Tibial nerve (tissue), 4 donors: Measurements from ENCODE around the gene TULP4. TPM values are rescaled to one million over a fixed set of nuclear protein-coding genes. Genes with fewer than 3 reads are reported as not detected.

ENCODE experiments used
- DNase-seq, 2 donors: peaks; one replicate each; pipeline ENCODE4 v3.0.0-alpha.2; 2019; ENCODE audit warnings: low spot score in 2 of 2
- H3K27ac ChIP-seq, 4 donors: fragments of 200-600 bp; sonication (generic) in 3 of 4; one replicate each; pipeline ENCODE4 v1.5.1; 2017 to 2019; ENCODE audit warnings: mild to moderate bottlenecking in 1 of 4
- H3K27me3 ChIP-seq, 2 donors: fragments of 200-600 bp; sonication (generic) in 1 of 2; one replicate each; pipeline versions ENCODE4 v1.5.1 to v1.6.0; 2017 to 2019
- H3K36me3 ChIP-seq, 3 donors: fragments of 200-600 bp; sonication (generic); one replicate each; pipeline ENCODE4 v1.5.1; 2018 to 2019
- H3K4me1 ChIP-seq, 4 donors: fragments of 200-600 bp; sonication (generic) in 3 of 4; one replicate each; pipeline ENCODE4 v1.5.1; 2017 to 2019
- H3K4me3 ChIP-seq, 4 donors: fragments of 200-600 bp; sonication (generic) in 3 of 4; one replicate each; pipeline ENCODE4 v1.5.1; 2017 to 2019; ENCODE audit warnings: mild to moderate bottlenecking in 1 of 4, moderate library complexity in 1 of 4
- H3K9me3 ChIP-seq, 4 donors: fragments of 200-600 bp; sonication (generic) in 3 of 4; one replicate each; pipeline ENCODE4 v1.5.1; 2017 to 2019
- EP300 ChIP-seq, 2 donors: sonication (generic); formaldehyde crosslinking; IDR thresholded peaks; one replicate each; pipeline ENCODE4 v1.6.1; 2017; ENCODE audit warnings: antibody characterized with exemption in 2 of 2, mild to moderate bottlenecking in 1 of 2
- POLR2A ChIP-seq, 2 donors: fragments of 450-650 bp; IDR thresholded peaks; one replicate each; pipeline ENCODE4 v1.6.1; 2017; ENCODE audit warnings: antibody characterized with exemption in 2 of 2, mild to moderate bottlenecking in 2 of 2, moderate library complexity in 2 of 2
- WGBS, 2 donors: methylation state at CpG; one replicate each; pipeline ENCODE4 v1.1.5; 2018; 5-methylcytosine and 5-hydroxymethylcytosine counted together
- total RNA-seq, 4 donors: library from RNA; depleted of rRNA; stranded (reverse); fragments of >200 nt; gene quantifications; one replicate each; pipeline ENCODE4 v1.1.0, GENCODE V29; 2016
- TF ChIP-seq, protein P1 (sequence below), 5 experiments: fragments of 200-600 bp in 3 of 5; fragments of 450-650 bp in 2 of 5; sonication (generic) in 3 of 5; IDR thresholded peaks; one replicate each; pipeline ENCODE4 v1.5.1; 2016 to 2019; ENCODE audit warnings: antibody characterized with exemption in 5 of 5, mild to moderate bottlenecking in 3 of 5, moderate library complexity in 2 of 5

The TULP4 gene
- total RNA-seq, 4 donors from 2014 or later = 91.2 to 109 (median 101) TPM

- TF ChIP-seq EP300 (IDR thresholded peaks at IDR 0.05) (no peak), POLR2A (IDR thresholded peaks at IDR 0.05) (no peak)
- TF ChIP-seq, protein P1, sequence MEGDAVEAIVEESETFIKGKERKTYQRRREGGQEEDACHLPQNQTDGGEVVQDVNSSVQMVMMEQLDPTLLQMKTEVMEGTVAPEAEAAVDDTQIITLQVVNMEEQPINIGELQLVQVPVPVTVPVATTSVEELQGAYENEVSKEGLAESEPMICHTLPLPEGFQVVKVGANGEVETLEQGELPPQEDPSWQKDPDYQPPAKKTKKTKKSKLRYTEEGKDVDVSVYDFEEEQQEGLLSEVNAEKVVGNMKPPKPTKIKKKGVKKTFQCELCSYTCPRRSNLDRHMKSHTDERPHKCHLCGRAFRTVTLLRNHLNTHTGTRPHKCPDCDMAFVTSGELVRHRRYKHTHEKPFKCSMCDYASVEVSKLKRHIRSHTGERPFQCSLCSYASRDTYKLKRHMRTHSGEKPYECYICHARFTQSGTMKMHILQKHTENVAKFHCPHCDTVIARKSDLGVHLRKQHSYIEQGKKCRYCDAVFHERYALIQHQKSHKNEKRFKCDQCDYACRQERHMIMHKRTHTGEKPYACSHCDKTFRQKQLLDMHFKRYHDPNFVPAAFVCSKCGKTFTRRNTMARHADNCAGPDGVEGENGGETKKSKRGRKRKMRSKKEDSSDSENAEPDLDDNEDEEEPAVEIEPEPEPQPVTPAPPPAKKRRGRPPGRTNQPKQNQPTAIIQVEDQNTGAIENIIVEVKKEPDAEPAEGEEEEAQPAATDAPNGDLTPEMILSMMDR (IDR thresholded peaks at IDR 0.05) = no peak
- H3K4me1 ChIP-seq = peaks cover 0 to 34% (median 7%) of the 10 kb centered on the region in 4 donors
- no peaks in the 10 kb centered on the region for H3K27me3 ChIP-seq
- no peak overlapping the region for H3K4me3 ChIP-seq
- no peaks in the 10 kb centered on the region for H3K36me3 ChIP-seq
- no peaks in the 10 kb centered on the region for H3K9me3 ChIP-seq
- WGBS, 2 donors = 21 to 31% methylated on average over 5 of the region's 5 CpGs
- H3K27ac ChIP-seq = peak overlapping the region in 1 of 4 donors; percentile 54
- no peak for DNase-seq
Observed at GRCh38 chr6:158285656-158286021, 26.6 kb upstream of the TULP4 start.

DNA sequence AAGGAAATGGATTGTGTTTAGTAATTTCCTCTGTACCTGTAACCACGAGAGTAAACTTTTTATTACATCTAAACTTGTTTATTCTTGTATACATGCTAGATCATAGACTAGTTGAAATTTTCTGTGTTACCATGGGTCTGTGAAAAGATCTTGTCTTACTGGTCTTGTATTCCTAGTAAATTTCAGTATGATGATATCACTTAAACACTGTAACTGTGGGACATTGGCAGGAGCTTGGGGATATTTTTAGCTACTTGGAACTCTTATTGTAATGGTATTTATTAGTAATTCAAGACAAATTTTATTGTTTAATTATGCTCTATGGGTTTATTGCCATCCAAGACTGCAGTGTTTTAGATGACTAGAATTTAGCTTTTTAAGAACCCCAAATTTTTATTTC is 25.9 kb upstream of the TULP4 start:
- H3K4me3 ChIP-seq = no peak overlapping the region
- TF ChIP-seq POLR2A (IDR thresholded peaks at IDR 0.05) (no peak), EP300 (IDR thresholded peaks at IDR 0.05) (no peak)
- TF ChIP-seq, protein P1 (IDR thresholded peaks at IDR 0.05) = no peak
- no peaks in the 10 kb centered on the region for H3K36me3 ChIP-seq
- DNase-seq = no peak
- H3K27me3 ChIP-seq = no peaks in the 10 kb centered on the region
- H3K9me3 ChIP-seq = no peaks in the 10 kb centered on the region
- no peak overlapping the region for H3K27ac ChIP-seq
- peaks cover 0 to 34% (median 7%) of the 10 kb centered on the region in 4 donors for H3K4me1 ChIP-seq
- 47 to 50% methylated on average over 1 of the region's 1 CpG for WGBS, 2 donors

- Histone ChIP-seq H3K36me3 (no peaks in the 10 kb centered on the region), H3K27ac (no peak overlapping the region), H3K9me3 (no peaks in the 10 kb centered on the region), H3K4me3 (no peak overlapping the region), H3K27me3 (no peaks in the 10 kb centered on the region), H3K4me1 (peaks cover 0 to 34% (median 7%) of the 10 kb centered on the region in 4 donors)
- TF ChIP-seq, protein P1 (IDR thresholded peaks at IDR 0.05) = no peak
- TF ChIP-seq EP300 (IDR thresholded peaks at IDR 0.05) (no peak), POLR2A (IDR thresholded peaks at IDR 0.05) (no peak)
- WGBS, 2 donors = 86 to 91% methylated on average over 4 of the region's 4 CpGs
- no peak for DNase-seq
Observed at GRCh38 chr6:158287047-158287446, 25.2 kb upstream of the TULP4 start.

- DNase-seq = no peak
- TF ChIP-seq, protein P1 (IDR thresholded peaks at IDR 0.05) = no peak
- TF ChIP-seq EP300 (IDR thresholded peaks at IDR 0.05) = no peak
- TF ChIP-seq POLR2A (IDR thresholded peaks at IDR 0.05) = no peak
- WGBS, 2 donors = 80 to 93% methylated on average over 3 of the region's 3 CpGs
- Histone ChIP-seq H3K4me1 (peaks cover 0 to 20% (median 7%) of the 10 kb centered on the region in 4 donors), H3K27ac (no peak overlapping the region), H3K36me3 (no peaks in the 10 kb centered on the region), H3K4me3 (no peak overlapping the region), H3K9me3 (no peaks in the 10 kb centered on the region), H3K27me3 (no peaks in the 10 kb centered on the region)
Observed at GRCh38 chr6:158290040-158290439, 22.2 kb upstream of the TULP4 start.

DNA sequence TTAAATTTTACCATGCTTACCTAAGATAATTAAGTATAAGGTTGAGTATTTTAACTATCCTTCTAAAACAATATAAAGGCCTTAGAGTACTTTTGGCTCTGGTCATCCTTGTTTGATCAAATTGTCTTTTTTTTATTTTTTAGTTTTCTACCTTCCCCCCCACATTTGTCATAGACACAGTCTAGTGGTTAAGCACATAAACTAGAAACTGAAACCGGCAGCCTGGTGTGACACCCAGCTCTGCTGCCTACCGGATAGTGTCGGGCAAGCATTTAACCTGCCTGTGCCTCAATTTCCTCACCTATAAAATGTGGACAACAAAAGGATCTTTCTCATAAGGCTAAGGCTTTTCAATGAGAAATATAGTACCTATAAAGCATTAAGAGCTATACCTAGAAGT is 21.6 kb upstream of the TULP4 start:
- Histone ChIP-seq H3K27ac (no peak overlapping the region), H3K4me3 (no peak overlapping the region), H3K36me3 (peaks cover 0 to 3% (median 0%) of the 10 kb centered on the region in 3 donors), H3K27me3 (no peaks in the 10 kb centered on the region), H3K4me1 (peaks cover 0 to 13% (median 6%) of the 10 kb centered on the region in 4 donors), H3K9me3 (no peaks in the 10 kb centered on the region)
- 91 to 95% methylated on average over 3 of the region's 3 CpGs for WGBS, 2 donors
- no peak for DNase-seq
- TF ChIP-seq POLR2A (IDR thresholded peaks at IDR 0.05) (no peak), EP300 (IDR thresholded peaks at IDR 0.05) (no peak)
- TF ChIP-seq, protein P1 (IDR thresholded peaks at IDR 0.05) = no peak
